Measurements from ENCODE around the gene ACP2.

ACP2 gene

GRCh38 chr11:47244448-47245350 lies 3.9 kb downstream of the ACP2 start:
- no peak overlapping the region for H3K4me3 ChIP-seq (ENCODE audit: low read length)
- DNase-seq (ENCODE audit: low read depth), result no peak
- TF ChIP-seq, protein P1, sequence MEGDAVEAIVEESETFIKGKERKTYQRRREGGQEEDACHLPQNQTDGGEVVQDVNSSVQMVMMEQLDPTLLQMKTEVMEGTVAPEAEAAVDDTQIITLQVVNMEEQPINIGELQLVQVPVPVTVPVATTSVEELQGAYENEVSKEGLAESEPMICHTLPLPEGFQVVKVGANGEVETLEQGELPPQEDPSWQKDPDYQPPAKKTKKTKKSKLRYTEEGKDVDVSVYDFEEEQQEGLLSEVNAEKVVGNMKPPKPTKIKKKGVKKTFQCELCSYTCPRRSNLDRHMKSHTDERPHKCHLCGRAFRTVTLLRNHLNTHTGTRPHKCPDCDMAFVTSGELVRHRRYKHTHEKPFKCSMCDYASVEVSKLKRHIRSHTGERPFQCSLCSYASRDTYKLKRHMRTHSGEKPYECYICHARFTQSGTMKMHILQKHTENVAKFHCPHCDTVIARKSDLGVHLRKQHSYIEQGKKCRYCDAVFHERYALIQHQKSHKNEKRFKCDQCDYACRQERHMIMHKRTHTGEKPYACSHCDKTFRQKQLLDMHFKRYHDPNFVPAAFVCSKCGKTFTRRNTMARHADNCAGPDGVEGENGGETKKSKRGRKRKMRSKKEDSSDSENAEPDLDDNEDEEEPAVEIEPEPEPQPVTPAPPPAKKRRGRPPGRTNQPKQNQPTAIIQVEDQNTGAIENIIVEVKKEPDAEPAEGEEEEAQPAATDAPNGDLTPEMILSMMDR (conservative IDR thresholded peaks at IDR 0.05; ENCODE audit: low read length), result no peak

DNA sequence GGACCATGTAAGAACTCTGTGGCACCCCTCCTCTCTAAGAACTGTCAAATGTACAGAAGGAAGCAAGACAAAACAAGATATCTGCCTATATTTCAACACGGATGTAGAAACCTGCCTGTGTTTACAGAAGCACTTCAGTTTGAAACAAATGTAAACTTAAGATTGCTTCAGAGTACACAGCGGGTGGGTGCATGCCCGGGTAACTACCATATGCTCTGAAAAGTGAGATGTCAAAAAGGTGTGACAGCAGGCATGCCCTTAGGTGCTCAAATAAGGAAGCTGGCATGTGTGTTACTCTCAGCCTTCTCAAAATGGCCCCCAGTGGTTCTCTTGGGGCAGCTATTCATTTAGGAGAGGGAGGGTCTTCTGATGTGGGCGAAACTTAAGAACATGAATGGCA lies 5.2 kb downstream of the ACP2 start:
- DNase-seq (ENCODE audit: low read depth), result no peak
- TF ChIP-seq, protein P1 (conservative IDR thresholded peaks at IDR 0.05; ENCODE audit: low read length), result no peak
- no peak overlapping the region for H3K4me3 ChIP-seq (ENCODE audit: low read length)

- DNase-seq (ENCODE audit: low read depth), result no peak
- TF ChIP-seq, protein P1 (conservative IDR thresholded peaks at IDR 0.05; ENCODE audit: low read length), result no peak
- H3K4me3 ChIP-seq (ENCODE audit: low read length), result no peak overlapping the region
These were observed 5.9 kb downstream of the ACP2 start for GRCh38 chr11:47242596-47243192.

GRCh38 chr11:47241841-47242301 lies 6.7 kb downstream of the ACP2 start:
- peak; percentile 62 for DNase-seq (ENCODE audit: low read depth)
- TF ChIP-seq, protein P1 (conservative IDR thresholded peaks at IDR 0.05; ENCODE audit: low read length), result no peak
- no peak overlapping the region for H3K4me3 ChIP-seq (ENCODE audit: low read length)

GRCh38 chr11:47239852-47240251 lies 8.8 kb downstream of the ACP2 start:
- no peak overlapping the region for H3K4me3 ChIP-seq (ENCODE audit: low read length)
- DNase-seq (ENCODE audit: low read depth), result no peak
- TF ChIP-seq, protein P1 (conservative IDR thresholded peaks at IDR 0.05; ENCODE audit: low read length), result no peak

DNA sequence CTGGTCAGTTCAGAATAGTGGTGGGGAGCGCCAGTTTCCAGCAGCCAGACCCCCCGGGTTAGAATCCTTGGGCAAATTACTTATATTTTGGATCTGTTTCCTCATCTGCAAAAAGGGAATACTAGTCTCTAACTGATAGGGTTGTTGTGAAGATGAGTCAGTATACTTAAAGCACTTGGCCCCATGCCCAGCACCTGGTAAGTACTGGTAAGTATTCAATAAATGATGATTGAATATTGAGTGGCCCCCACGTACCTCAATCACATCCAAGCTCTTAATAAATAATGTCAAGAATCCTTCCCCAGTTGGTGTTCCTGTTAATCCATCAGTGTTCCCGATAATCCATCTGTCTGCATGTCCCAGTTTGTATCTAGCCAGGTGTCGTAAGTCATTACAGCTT lies 12.1 kb downstream of the ACP2 start:
- peak; percentile 28 for DNase-seq (ENCODE audit: low read depth)
- no peak overlapping the region for H3K4me3 ChIP-seq (ENCODE audit: low read length)
- TF ChIP-seq, protein P1 (conservative IDR thresholded peaks at IDR 0.05; ENCODE audit: low read length), result no peak

DNA sequence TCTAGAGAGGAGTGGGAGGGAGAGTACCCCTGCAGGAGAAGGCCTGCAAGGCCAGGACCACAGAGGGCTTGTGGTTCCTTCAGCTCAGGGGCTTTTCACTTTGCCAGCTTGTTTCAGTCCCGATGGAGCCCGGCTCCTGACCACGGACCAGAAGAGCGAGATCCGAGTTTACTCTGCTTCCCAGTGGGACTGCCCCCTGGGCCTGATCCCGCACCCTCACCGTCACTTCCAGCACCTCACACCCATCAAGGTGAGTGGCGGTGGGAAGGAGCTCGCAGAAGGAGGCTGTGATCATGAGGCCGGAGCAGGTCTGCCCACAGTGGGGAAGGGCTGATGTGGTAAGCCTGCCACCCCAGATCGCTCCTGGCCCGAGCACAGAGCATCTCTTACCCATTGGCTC lies 13.5 kb downstream of the ACP2 start:
- TF ChIP-seq, protein P1 (conservative IDR thresholded peaks at IDR 0.05; ENCODE audit: low read length), result no peak
- H3K4me3 ChIP-seq (ENCODE audit: low read length), result no peak overlapping the region

More for the DNA sequence above, 13.5 kb downstream of the ACP2 start:
- DNase-seq (ENCODE audit: low read depth), result no peak
